Type B pancreatic cell (in vitro differentiated cells): ENCODE measurements around the gene SNX17. TPM values are rescaled to one million over a fixed set of nuclear protein-coding genes. Genes with fewer than 3 reads are reported as not detected.

Experiments
- DNase-seq: peaks from one replicate; pipeline ENCODE4 v3.0.0; 2021; ENCODE audit warnings: mixed read lengths; ENCODE audit not compliant: unreplicated experiment; ENCODE audit errors: extremely low spot score
- H3K27ac Mint-ChIP-seq: 2 replicates; pipeline ENCODE4 v1.8.0; 2021; ENCODE audit warnings: mild to moderate bottlenecking, mixed read lengths
- H3K27me3 Mint-ChIP-seq: 2 replicates; pipeline ENCODE4 v1.8.0; 2021; ENCODE audit warnings: mixed read lengths
- H3K36me3 Mint-ChIP-seq: 2 replicates; pipeline ENCODE4 v1.8.0; 2021; ENCODE audit warnings: mixed read lengths
- H3K4me1 Mint-ChIP-seq: one replicate; pipeline ENCODE4 v1.8.0; 2021; ENCODE audit warnings: mixed read lengths; ENCODE audit not compliant: unreplicated experiment
- H3K4me3 Mint-ChIP-seq: 2 replicates; pipeline ENCODE4 v1.8.0; 2021; ENCODE audit warnings: mild to moderate bottlenecking, mixed read lengths
- H3K9me3 Mint-ChIP-seq: 2 replicates; pipeline ENCODE4 v1.8.0; 2021; ENCODE audit warnings: mixed read lengths
- CTCF ChIP-seq: fragments of 200-600 bp; sonication (generic); conservative IDR thresholded peaks from 2 replicates; pipeline ENCODE4 v1.5.0; 2021; ENCODE audit warnings: antibody characterized with exemption, mild to moderate bottlenecking
- total RNA-seq: library from RNA; stranded (reverse); gene quantifications from 2 replicates; pipeline ENCODE4 v1.2.1, GENCODE V29; 2021; ENCODE audit warnings: low replicate concordance

SNX17 gene
- total RNA-seq, 1 donor from 2014 or later: 94.3 TPM

- Mint-ChIP-seq H3K4me3 (peak within 1 kb of the TSS; percentile 98), H3K9me3 (no peaks in the 10 kb centered on the region), H3K27ac (peak within 1 kb of the TSS; percentile 98), H3K4me1 (peaks cover 29% of the 10 kb centered on the region), H3K36me3 (peaks cover 18% of the 10 kb centered on the region), H3K27me3 (no peaks in the 10 kb centered on the region)
- no peak for TF ChIP-seq CTCF
- DNase-seq: peak; percentile 93
Measured at GRCh38 chr2:27356382-27357181, 13.8 kb upstream of the SNX17 start, which contains the start of gene GTF3C2. Gene GTF3C2 (minus strand): TSS chr2:27356764. CDS start chr2:27343554, 13,210 bp downstream.

- H3K36me3 Mint-ChIP-seq: peaks cover 21% of the 10 kb centered on the region
- no peak overlapping the region for H3K4me3 Mint-ChIP-seq
- no peak for TF ChIP-seq CTCF
Measured at GRCh38 chr2:27362678-27363420, 7.6 kb upstream of the SNX17 start.

GRCh38 chr2:27363933-27364332 is 6.5 kb upstream of the SNX17 start:
- H3K27ac Mint-ChIP-seq: no peak overlapping the region
- no peaks in the 10 kb centered on the region for H3K9me3 Mint-ChIP-seq
- H3K4me1 Mint-ChIP-seq: no peaks in the 10 kb centered on the region
- no peaks in the 10 kb centered on the region for H3K27me3 Mint-ChIP-seq
- peaks cover 14% of the 10 kb centered on the region for H3K36me3 Mint-ChIP-seq
- no peak for TF ChIP-seq CTCF
- no peak overlapping the region for H3K4me3 Mint-ChIP-seq
- DNase-seq: no peak

More at GRCh38 chr2:27362678-27363420, 7.6 kb upstream of the SNX17 start:
- DNase-seq: no peak
- H3K4me1 Mint-ChIP-seq: peaks cover 4% of the 10 kb centered on the region
- H3K27ac Mint-ChIP-seq: peak overlapping the region; percentile 29
- H3K27me3 Mint-ChIP-seq: no peaks in the 10 kb centered on the region
- H3K9me3 Mint-ChIP-seq: no peaks in the 10 kb centered on the region

- H3K36me3 Mint-ChIP-seq: peaks cover 26% of the 10 kb centered on the region
- peak overlapping the region; percentile 96 for H3K4me3 Mint-ChIP-seq
- peaks cover 26% of the 10 kb centered on the region for H3K4me1 Mint-ChIP-seq
- no peaks in the 10 kb centered on the region for H3K9me3 Mint-ChIP-seq
- no peak for TF ChIP-seq CTCF
- H3K27me3 Mint-ChIP-seq: no peaks in the 10 kb centered on the region
- H3K27ac Mint-ChIP-seq: peak overlapping the region; percentile 98
- no peak for DNase-seq
Measured at GRCh38 chr2:27369471-27370025, 868 bp upstream of the SNX17 start.

- H3K36me3 Mint-ChIP-seq: peaks cover 27% of the 10 kb centered on the region
Measured at GRCh38 chr2:27370816-27371620, 602 bp downstream of the SNX17 start.

More at GRCh38 chr2:27370816-27371620, 602 bp downstream of the SNX17 start:
- Mint-ChIP-seq H3K4me3 (peak overlapping the region; percentile 96), H3K4me1 (peaks cover 26% of the 10 kb centered on the region), H3K27ac (peak overlapping the region; percentile 99), H3K27me3 (no peaks in the 10 kb centered on the region), H3K9me3 (no peaks in the 10 kb centered on the region)
- no peak for DNase-seq
- no peak for TF ChIP-seq CTCF
